ENCODE measurements around the gene PDE4A.
A peak's percentile ranks its signal among the peaks of the same experiment; 100 is the strongest.

PDE4A gene

DNA sequence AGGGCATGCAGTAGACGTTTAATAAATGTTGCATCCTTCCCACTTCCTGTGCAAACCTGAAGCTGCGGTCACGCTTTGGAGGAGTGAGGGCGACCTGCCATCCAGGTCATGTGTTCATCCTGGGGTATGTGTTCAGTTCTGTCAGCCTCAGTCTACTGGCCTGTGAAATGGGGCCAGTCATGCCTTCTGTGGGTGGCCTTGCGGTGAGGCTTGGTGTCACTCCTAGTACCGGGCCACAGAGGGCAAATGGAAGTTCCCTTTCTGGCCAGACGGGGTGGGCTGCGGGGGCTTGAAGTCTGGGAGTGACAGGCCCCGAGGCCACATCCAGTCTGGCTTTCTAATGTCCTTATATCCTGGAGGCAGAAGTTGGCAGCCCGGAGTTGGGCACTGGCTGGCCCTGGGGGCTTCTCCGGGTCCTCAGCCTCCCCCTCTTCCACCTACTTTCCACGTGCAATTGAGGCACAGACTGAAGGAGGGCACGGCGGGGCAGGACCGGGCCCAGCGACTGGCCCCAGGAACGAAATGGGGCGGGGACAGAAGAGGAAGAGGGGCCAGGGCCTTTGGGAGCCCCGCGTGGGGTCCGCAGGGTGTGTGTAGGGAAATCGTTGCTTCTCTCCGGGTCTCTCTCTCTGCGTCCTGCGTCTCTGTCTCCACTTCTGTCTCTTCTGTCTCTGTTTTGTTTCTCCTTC lies 11.1 kb downstream of the PDE4A start:
- Histone ChIP-seq H3K79me2 (ENCODE audit: insufficient read depth, low read length) (no peaks in the 10 kb centered on the region), H3K4me2 (ENCODE audit: low read length) (peak overlapping the region; percentile 51), H3K36me3 (ENCODE audit: insufficient read depth, low read length) (no peaks in the 10 kb centered on the region), H3K9me3 (ENCODE audit: low read length) (no peaks in the 10 kb centered on the region), H3K9me2 (ENCODE audit: low read depth, low read length) (no peaks in the 10 kb centered on the region), H3K4me1 (ENCODE audit: insufficient read depth, low read length, severe bottlenecking) (peaks cover 26% of the 10 kb centered on the region), H3K4me3 (ENCODE audit: low read depth, low read length, poor library complexity, severe bottlenecking) (peak overlapping the region; percentile 36), H3K9ac (ENCODE audit: low read length) (no peak overlapping the region), H3K27ac (ENCODE audit: low read depth, low read length, poor library complexity, severe bottlenecking) (no peak overlapping the region), H4K20me1 (ENCODE audit: insufficient read depth, low read length) (no peaks in the 10 kb centered on the region), H3F3A (ENCODE audit: insufficient read depth, low read length) (no peaks in the 10 kb centered on the region), H3K27me3 (ENCODE audit: insufficient read depth, low read length) (peaks cover 24% of the 10 kb centered on the region), H2AFZ (ENCODE audit: low read length) (no peak overlapping the region)
- TF ChIP-seq, protein P1, sequence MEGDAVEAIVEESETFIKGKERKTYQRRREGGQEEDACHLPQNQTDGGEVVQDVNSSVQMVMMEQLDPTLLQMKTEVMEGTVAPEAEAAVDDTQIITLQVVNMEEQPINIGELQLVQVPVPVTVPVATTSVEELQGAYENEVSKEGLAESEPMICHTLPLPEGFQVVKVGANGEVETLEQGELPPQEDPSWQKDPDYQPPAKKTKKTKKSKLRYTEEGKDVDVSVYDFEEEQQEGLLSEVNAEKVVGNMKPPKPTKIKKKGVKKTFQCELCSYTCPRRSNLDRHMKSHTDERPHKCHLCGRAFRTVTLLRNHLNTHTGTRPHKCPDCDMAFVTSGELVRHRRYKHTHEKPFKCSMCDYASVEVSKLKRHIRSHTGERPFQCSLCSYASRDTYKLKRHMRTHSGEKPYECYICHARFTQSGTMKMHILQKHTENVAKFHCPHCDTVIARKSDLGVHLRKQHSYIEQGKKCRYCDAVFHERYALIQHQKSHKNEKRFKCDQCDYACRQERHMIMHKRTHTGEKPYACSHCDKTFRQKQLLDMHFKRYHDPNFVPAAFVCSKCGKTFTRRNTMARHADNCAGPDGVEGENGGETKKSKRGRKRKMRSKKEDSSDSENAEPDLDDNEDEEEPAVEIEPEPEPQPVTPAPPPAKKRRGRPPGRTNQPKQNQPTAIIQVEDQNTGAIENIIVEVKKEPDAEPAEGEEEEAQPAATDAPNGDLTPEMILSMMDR (IDR thresholded peaks at IDR 0.05; ENCODE audit: low read length) = peak; percentile 6; the same call in 1 of the 2 replicates
- no peak for TF ChIP-seq EZH2 (IDR thresholded peaks at IDR 0.05; ENCODE audit: borderline replicate concordance, low read length)

DNA sequence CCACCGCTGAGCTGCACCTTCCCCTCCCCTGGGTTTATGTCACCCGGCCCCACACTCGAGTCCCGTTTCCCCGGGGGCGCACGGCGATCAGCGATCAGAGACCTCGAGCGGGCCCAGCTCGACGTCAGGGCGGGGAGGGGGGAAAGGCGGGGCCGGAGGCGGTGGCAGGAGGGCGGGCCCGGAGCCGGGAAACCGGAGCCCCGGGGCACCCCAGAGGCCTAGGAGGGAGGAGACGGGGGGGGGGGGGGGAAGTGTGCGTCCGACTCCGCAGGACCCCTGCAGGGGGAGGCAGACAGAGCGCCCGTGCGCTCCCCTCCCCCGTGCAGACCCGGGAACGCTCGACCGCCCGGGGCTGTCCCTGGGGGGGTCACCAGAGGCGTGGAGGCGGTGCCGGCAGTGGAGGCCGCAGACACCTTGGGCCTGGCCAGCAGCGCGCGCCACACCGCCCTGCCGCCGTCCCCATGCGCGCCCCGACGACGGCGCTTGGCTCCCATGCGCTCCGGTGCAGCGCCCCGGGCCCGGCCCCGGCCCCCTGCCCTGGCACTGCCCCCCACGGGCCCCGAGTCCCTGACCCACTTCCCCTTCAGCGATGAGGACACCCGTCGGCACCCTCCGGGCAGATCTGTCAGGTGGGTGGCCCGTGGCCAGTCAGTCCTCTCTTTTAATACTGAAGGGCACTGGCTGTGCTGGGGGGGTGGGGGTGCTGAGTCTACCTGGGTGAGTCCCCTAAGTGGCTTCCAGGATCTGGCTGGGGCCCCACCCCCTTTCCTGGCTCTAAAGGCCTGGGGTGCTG lies 11.8 kb downstream of the PDE4A start:
- no peaks in the 10 kb centered on the region for H3K9me2 ChIP-seq (ENCODE audit: low read depth, low read length)
- no peaks in the 10 kb centered on the region for H3K79me2 ChIP-seq (ENCODE audit: insufficient read depth, low read length)
- peaks cover 26% of the 10 kb centered on the region for H3K4me1 ChIP-seq (ENCODE audit: insufficient read depth, low read length, severe bottlenecking)
- TF ChIP-seq, protein P1 (IDR thresholded peaks at IDR 0.05; ENCODE audit: low read length) = no peak
- TF ChIP-seq EZH2 (IDR thresholded peaks at IDR 0.05; ENCODE audit: borderline replicate concordance, low read length) = no peak
- H3K4me3 ChIP-seq (ENCODE audit: low read depth, low read length, poor library complexity, severe bottlenecking) = no peak overlapping the region
- no peaks in the 10 kb centered on the region for H3K36me3 ChIP-seq (ENCODE audit: insufficient read depth, low read length)
- H3F3A ChIP-seq (ENCODE audit: insufficient read depth, low read length) = no peaks in the 10 kb centered on the region
- no peak overlapping the region for H3K27ac ChIP-seq (ENCODE audit: low read depth, low read length, poor library complexity, severe bottlenecking)
- no peak overlapping the region for H2AFZ ChIP-seq (ENCODE audit: low read length)
- peaks cover 24% of the 10 kb centered on the region for H3K27me3 ChIP-seq (ENCODE audit: insufficient read depth, low read length)
- no peaks in the 10 kb centered on the region for H3K9me3 ChIP-seq (ENCODE audit: low read length)
- no peaks in the 10 kb centered on the region for H4K20me1 ChIP-seq (ENCODE audit: insufficient read depth, low read length)
- H3K9ac ChIP-seq (ENCODE audit: low read length) = no peak overlapping the region
- H3K4me2 ChIP-seq (ENCODE audit: low read length) = peak overlapping the region; percentile 51

DNA sequence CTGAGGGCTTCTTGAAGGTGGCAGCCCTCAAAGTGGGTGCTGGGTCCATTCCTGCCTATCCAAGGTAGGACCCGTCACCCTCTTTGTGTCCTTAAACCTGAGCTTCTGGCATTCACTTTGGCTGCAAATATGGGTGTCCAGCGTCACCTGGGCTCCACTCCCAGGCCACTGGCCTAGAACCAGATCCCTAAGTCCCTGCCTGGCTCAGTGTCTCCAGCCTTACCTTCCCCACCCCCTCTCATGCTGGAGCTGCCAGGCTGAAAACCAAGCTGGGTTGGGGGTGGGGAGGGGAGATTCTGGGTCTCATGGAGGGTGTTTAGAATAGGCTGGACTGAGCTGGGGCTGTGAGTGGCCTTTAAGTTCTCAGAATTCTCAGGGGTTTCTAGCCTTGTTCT lies 12.4 kb downstream of the PDE4A start:
- no peak for TF ChIP-seq EZH2 (IDR thresholded peaks at IDR 0.05; ENCODE audit: borderline replicate concordance, low read length)
- TF ChIP-seq, protein P1 (IDR thresholded peaks at IDR 0.05; ENCODE audit: low read length) = no peak
- Histone ChIP-seq H3K4me1 (ENCODE audit: insufficient read depth, low read length, severe bottlenecking) (peaks cover 24% of the 10 kb centered on the region), H3K9me2 (ENCODE audit: low read depth, low read length) (no peaks in the 10 kb centered on the region), H3K4me2 (ENCODE audit: low read length) (no peak overlapping the region), H3K27me3 (ENCODE audit: insufficient read depth, low read length) (peaks cover 24% of the 10 kb centered on the region), H2AFZ (ENCODE audit: low read length) (no peak overlapping the region), H3F3A (ENCODE audit: insufficient read depth, low read length) (no peaks in the 10 kb centered on the region), H3K27ac (ENCODE audit: low read depth, low read length, poor library complexity, severe bottlenecking) (no peak overlapping the region), H3K9me3 (ENCODE audit: low read length) (no peaks in the 10 kb centered on the region), H3K36me3 (ENCODE audit: insufficient read depth, low read length) (no peaks in the 10 kb centered on the region), H3K9ac (ENCODE audit: low read length) (no peak overlapping the region), H4K20me1 (ENCODE audit: insufficient read depth, low read length) (no peaks in the 10 kb centered on the region), H3K4me3 (ENCODE audit: low read depth, low read length, poor library complexity, severe bottlenecking) (no peak overlapping the region), H3K79me2 (ENCODE audit: insufficient read depth, low read length) (no peaks in the 10 kb centered on the region)
